Endothelial cell of umbilical vein (primary cell): ENCODE results near the gene NFS1. TPM values are rescaled to one million over a fixed set of nuclear protein-coding genes. Genes with fewer than 3 reads are reported as not detected.

ENCODE experiments used
- BruUV-seq: library from RNA; stranded (reverse); fragments of 400-500 nt; replicated peaks from 2 replicates; lab custom pipeline; 2021; lab: Mats Ljungman, UMichigan
- CTCF ChIA-PET: fragments of 300-600, 350-600 bp; sonication (Branson Sonifier 250); formaldehyde crosslinking; loops from one replicate; lab custom pipeline; 2021; ENCODE audit warnings: antibody characterized with exemption, inconsistent platforms; lab: Charles Lee
- POLR2A ChIA-PET: fragments of 300-600, 350-600 bp; sonication (Branson Sonifier 250); formaldehyde crosslinking; loops from one replicate; lab custom pipeline; 2021; ENCODE audit warnings: antibody characterized with exemption, inconsistent platforms; lab: Charles Lee
- DNase-seq: peaks from one replicate; pipeline ENCODE4 v3.0.0-alpha.2; 2011; ENCODE audit warnings: low read depth, low spot score
- FAIRE-seq: peaks from 2 replicates; lab custom pipeline; 2011; peaks lifted over from hg19 to GRCh38; lab: Jason Lieb, UNC
- H2AFZ ChIP-seq: 2 replicates; pipeline ENCODE4 v1.6.0; 2012; ENCODE audit warnings: low read depth, low read length, control low read depth, inconsistent platforms
- H3K27ac ChIP-seq: 2 replicates; pipeline ENCODE4 v1.5.1; 2011; ENCODE audit warnings: low read depth, mild to moderate bottlenecking, control low read depth, low read length, moderate library complexity; ENCODE audit not compliant: insufficient read depth
- H3K27me3 ChIP-seq, 2 experiments: 2 replicates each; pipeline versions ENCODE4 v1.6.0 to v1.6.1; 2011; ENCODE audit warnings: low read length in 2 of 2, mixed read lengths in 1 of 2; ENCODE audit not compliant: control insufficient read depth in 2 of 2, insufficient read depth in 2 of 2
- H3K36me3 ChIP-seq, 2 experiments: 2 replicates in 1 of 2; 3 replicates in 1 of 2; pipeline ENCODE4 v1.5.1; 2011; ENCODE audit warnings: low read length in 2 of 2, mild to moderate bottlenecking in 1 of 2, moderate library complexity in 1 of 2; ENCODE audit not compliant: control insufficient read depth in 2 of 2, insufficient read depth in 2 of 2; ENCODE audit errors: extremely low read depth in 1 of 2
- H3K4me1 ChIP-seq: 3 replicates; pipeline ENCODE4 v1.5.1; 2011; ENCODE audit warnings: mild to moderate bottlenecking, low read length; ENCODE audit not compliant: control insufficient read depth, insufficient read depth; ENCODE audit errors: extremely low read depth
- H3K4me2 ChIP-seq: 2 replicates; pipeline ENCODE4 v1.6.1; 2011; ENCODE audit warnings: low read length, control low read depth, mixed read lengths; ENCODE audit not compliant: insufficient read depth
- H3K4me3 ChIP-seq, 3 experiments: fragments of 200-600 bp in 1 of 3; sonication (generic), shearing (Covaris generic) in 1 of 3; replicated peaks in 1 of 3; 2 replicates each; pipeline ENCODE4 v1.5.1; 2011 to 2016; ENCODE audit warnings: control low read depth in 3 of 3, low read length in 3 of 3, mild to moderate bottlenecking in 2 of 3, inconsistent platforms in 1 of 3, low read depth in 1 of 3, moderate library complexity in 1 of 3; ENCODE audit not compliant: insufficient read depth in 1 of 3
- H3K79me2 ChIP-seq: 2 replicates; pipeline ENCODE4 v1.6.0; 2012; ENCODE audit warnings: low read length, inconsistent platforms; ENCODE audit not compliant: control insufficient read depth, insufficient read depth
- H3K9ac ChIP-seq: replicated peaks from 2 replicates; pipeline ENCODE3; 2011; ENCODE audit warnings: low read length, control low read depth; ENCODE audit not compliant: insufficient read depth; ENCODE audit errors: extremely low read depth
- H3K9me1 ChIP-seq: replicated peaks from 3 replicates; pipeline ENCODE4 v1.6.0; 2011; ENCODE audit warnings: mild to moderate bottlenecking, low read length; ENCODE audit not compliant: control insufficient read depth, insufficient read depth; ENCODE audit errors: extremely low read depth
- H3K9me3 ChIP-seq: replicated peaks from 2 replicates; pipeline ENCODE4 v1.5.1; 2012; ENCODE audit warnings: low read length, inconsistent platforms; ENCODE audit not compliant: control insufficient read depth, insufficient read depth
- H4K20me1 ChIP-seq: replicated peaks from 2 replicates; pipeline ENCODE3; 2011; ENCODE audit warnings: mild to moderate bottlenecking, low read length; ENCODE audit not compliant: control insufficient read depth, insufficient read depth; ENCODE audit errors: extremely low read depth
- CTCF ChIP-seq, 2 donors: IDR thresholded peaks; 1 replicate in 1 of 2; 2 replicates in 1 of 2; pipeline ENCODE4 v1.5.1; 2011; ENCODE audit warnings: low read length in 2 of 2, mild to moderate bottlenecking in 2 of 2, moderate library complexity in 2 of 2, control low read depth in 1 of 2, inconsistent platforms in 1 of 2, low read depth in 1 of 2; ENCODE audit not compliant: insufficient read depth in 1 of 2; ENCODE audit errors: extremely low read depth in 1 of 2
- FOS ChIP-seq: IDR thresholded peaks from 2 replicates; pipeline ENCODE4 v1.6.1; 2011; ENCODE audit warnings: mild to moderate bottlenecking, low read length, moderate library complexity, borderline replicate concordance; ENCODE audit not compliant: insufficient read depth
- JUN ChIP-seq: IDR thresholded peaks from 2 replicates; pipeline ENCODE4 v1.6.1; 2011; ENCODE audit warnings: borderline replicate concordance, low read depth; ENCODE audit not compliant: insufficient read length, insufficient read depth
- MYC ChIP-seq: IDR thresholded peaks from one replicate; pipeline ENCODE4 v1.6.1; 2011; ENCODE audit warnings: mild to moderate bottlenecking, low read depth, low read length
- POLR2A ChIP-seq: IDR thresholded peaks from 2 replicates; pipeline ENCODE4 v1.6.1; 2012; ENCODE audit warnings: low read depth, mild to moderate bottlenecking, control low read depth, low read length
- POLR2AphosphoS5 ChIP-seq: IDR thresholded peaks from 2 replicates; pipeline ENCODE4 v1.6.1; 2012; ENCODE audit warnings: low read depth, mild to moderate bottlenecking, control low read depth, low read length, moderate library complexity; ENCODE audit not compliant: insufficient read depth
- dilution Hi-C: fragments of 300-500 bp; cut with MboI; formaldehyde crosslinking; loops from one replicate; pipeline ENCODE4 v1.15.0; 2019; ENCODE audit warnings: low sequenced_read_pairs; ENCODE audit not compliant: extremely low pct_ligation_motif_present
- intact Hi-C: fragments of 100-400 bp; cut with micrococcal nuclease; formaldehyde crosslinking; loops from one replicate; pipeline ENCODE4 v1.10.0; 2022
- polyA plus RNA-seq, 4 experiments: library from polyadenylated mRNA; depleted of rRNA in 3 of 4; stranded (reverse) in 3 of 4; unstranded in 1 of 4; fragments of >200 nt; gene quantifications; 2 replicates each; pipeline versions ENCODE4 v1.2.1 to v1.2.3, GENCODE V29; 2011 to 2012; ENCODE audit warnings: missing spikeins in 1 of 4
- total RNA-seq: library from RNA; stranded (reverse); gene quantifications from 2 replicates; pipeline ENCODE4 v1.2.3, GENCODE V29; 2021

NFS1 gene
- total and polyA plus RNA-seq, 2 donors (not counting 3 experiments of a cell fraction or from before 2014, with no cell fraction given), result 25.1 to 28.4 TPM

GRCh38 chr20:35681960-35682359 is 17.2 kb downstream of the NFS1 start:
- dilution Hi-C loops, result no loop called here
- Histone ChIP-seq H3K4me3 (no peak overlapping the region), H4K20me1 (no peaks in the 10 kb centered on the region), H3K4me1 (no peaks in the 10 kb centered on the region), H3K79me2 (no peaks in the 10 kb centered on the region), H3K27ac (no peak overlapping the region), H3K9me3 (no peaks in the 10 kb centered on the region), H3K9me1 (no peaks in the 10 kb centered on the region), H3K4me2 (no peak overlapping the region), H3K9ac (no peak overlapping the region), H2AFZ (no peak overlapping the region), H3K36me3 (peaks cover 0 to 2% of the 10 kb centered on the region in 2 experiments), H3K27me3 (no peaks in the 10 kb centered on the region)
- CTCF ChIA-PET, result interaction anchor here (0.5 to 0.9 kb wide), 2 partner anchors 8 to 1033 kb away, joined by 3 to 4 read pairs; no protein-coding TSS in a partner anchor
- DNase-seq (no peak), FAIRE-seq (no peak)
- TF ChIP-seq POLR2AphosphoS5 (no peak), MYC (no peak), CTCF (IDR thresholded peaks at IDR 0.05; ENCODE audit: extremely low read depth in 1 of 2, insufficient read depth in 1 of 2, low read depth in 1 of 2, low read length in 2 of 2) (no peak), FOS (no peak), JUN (no peak), POLR2A (no peak)
- POLR2A ChIA-PET, result no interaction called here
- intact Hi-C loops, result no loop called here
- BruUV-seq, result no TSS peak
